Stimulated activated CD8-positive, alpha-beta memory T cell treated with anti-CD3 and anti-CD28 coated beads, Interleukin-4, amount 100 ng/mL, for 1 hour (primary cell): ENCODE results near the gene TBC1D30.
"Not testable (repeated sequence)": the region's sequence is repeated elsewhere in the genome, so short reads cannot be mapped to it uniquely, and the experiment has no call there.

ENCODE experiments used
- DNase-seq, 2 donors: peaks; one replicate each; pipeline ENCODE4 v3.0.0-alpha.2; 2020; ENCODE audit warnings: low read depth in 2 of 2, low spot score in 1 of 2

The TBC1D30 gene, protein sequence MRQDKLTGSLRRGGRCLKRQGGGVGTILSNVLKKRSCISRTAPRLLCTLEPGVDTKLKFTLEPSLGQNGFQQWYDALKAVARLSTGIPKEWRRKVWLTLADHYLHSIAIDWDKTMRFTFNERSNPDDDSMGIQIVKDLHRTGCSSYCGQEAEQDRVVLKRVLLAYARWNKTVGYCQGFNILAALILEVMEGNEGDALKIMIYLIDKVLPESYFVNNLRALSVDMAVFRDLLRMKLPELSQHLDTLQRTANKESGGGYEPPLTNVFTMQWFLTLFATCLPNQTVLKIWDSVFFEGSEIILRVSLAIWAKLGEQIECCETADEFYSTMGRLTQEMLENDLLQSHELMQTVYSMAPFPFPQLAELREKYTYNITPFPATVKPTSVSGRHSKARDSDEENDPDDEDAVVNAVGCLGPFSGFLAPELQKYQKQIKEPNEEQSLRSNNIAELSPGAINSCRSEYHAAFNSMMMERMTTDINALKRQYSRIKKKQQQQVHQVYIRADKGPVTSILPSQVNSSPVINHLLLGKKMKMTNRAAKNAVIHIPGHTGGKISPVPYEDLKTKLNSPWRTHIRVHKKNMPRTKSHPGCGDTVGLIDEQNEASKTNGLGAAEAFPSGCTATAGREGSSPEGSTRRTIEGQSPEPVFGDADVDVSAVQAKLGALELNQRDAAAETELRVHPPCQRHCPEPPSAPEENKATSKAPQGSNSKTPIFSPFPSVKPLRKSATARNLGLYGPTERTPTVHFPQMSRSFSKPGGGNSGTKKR

DNA sequence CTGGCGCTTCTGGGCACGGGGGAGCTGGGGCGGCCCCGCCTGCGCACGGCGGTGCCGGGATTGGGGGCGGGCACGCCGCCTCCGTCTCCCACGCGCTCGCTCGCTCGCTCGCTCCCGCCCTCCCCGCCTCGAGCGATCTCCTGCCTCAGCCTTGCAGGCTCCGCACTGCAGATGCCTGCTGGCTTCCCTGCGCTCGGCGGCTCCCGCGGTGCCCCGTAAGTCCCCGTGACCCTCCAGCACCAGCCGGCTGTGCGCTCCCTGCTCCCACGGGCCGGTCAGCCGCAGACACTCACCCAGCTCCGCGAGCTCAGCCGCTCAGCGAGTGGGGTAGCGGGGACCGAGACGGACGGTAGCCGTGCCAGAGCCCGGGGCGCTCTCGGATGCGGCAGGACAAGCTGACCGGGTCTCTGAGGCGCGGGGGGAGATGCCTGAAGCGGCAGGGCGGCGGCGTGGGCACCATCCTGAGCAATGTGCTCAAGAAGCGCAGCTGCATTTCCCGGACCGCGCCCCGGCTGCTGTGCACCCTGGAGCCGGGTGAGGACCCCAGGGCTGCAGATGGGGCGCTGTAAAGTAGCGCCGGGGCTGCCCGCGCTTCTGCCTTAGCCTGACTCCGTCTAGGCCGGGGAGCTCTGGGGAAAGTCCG is at the start of gene TBC1D30:
TBC1D30 (plus strand) TSS at position 148 of the 643 bp plus-strand sequence; CDS start at position 381, 233 bp downstream.
- no peak for DNase-seq

- not testable (repeated sequence) for DNase-seq
Observed at GRCh38 chr12:64775147-64775736, 49.2 kb upstream of the TBC1D30 start.

GRCh38 chr12:64779354-64779974 is 45.0 kb upstream of the TBC1D30 start:
- DNase-seq = no peak

DNA sequence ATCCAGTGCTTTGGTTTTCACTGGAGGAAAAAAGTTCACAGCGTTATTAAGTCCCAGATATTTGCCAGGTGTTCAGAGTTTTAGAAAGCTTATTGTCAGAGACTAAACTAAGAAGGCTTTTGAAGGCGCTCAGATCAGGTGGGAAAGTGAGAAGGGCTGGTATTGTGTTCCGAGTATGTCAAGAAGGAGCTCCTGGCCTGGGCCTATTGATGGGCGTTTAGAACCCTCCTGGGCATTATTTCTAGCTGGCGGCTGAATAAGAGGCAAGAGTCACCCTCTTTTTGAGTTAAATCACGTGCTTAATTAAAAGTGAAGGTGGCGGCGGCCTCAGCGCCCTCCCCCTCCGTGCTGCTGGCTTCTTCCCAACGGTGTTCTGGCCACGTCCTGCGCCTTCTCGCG is 44.3 kb upstream of the TBC1D30 start:
- DNase-seq = no peak

DNA sequence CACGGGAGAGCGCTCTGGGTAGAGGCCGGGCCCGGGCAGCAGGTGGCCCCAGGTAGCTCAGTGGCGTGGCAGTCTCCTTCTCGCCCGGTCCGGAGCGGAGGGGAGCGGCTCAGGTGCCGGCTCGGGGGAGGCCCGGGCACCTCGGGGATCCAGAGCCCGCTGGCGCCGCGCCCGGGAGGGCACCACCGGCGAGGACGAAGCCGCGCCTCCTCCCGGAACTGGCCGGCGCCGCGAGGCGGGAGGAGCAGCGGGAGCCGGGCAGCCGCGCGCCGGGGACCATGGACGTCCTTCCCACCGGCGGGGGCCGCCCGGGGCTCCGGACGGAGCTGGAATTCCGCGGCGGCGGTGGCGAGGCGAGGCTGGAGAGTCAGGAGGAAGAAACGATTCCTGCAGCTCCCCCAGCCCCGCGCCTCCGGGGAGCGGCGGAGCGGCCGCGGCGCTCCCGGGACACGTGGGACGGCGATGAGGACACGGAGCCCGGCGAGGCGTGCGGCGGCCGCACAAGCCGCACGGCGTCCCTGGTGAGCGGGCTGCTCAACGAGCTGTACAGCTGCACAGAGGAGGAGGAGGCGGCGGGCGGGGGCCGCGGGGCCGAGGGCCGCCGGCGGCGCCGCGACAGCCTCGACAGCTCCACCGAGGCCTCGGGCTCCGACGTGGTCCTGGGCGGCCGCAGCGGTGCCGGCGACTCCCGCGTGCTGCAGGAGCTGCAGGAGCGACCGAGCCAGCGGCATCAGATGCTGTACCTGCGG is 43.7 kb upstream of the TBC1D30 start:
- DNase-seq = no peak

DNA sequence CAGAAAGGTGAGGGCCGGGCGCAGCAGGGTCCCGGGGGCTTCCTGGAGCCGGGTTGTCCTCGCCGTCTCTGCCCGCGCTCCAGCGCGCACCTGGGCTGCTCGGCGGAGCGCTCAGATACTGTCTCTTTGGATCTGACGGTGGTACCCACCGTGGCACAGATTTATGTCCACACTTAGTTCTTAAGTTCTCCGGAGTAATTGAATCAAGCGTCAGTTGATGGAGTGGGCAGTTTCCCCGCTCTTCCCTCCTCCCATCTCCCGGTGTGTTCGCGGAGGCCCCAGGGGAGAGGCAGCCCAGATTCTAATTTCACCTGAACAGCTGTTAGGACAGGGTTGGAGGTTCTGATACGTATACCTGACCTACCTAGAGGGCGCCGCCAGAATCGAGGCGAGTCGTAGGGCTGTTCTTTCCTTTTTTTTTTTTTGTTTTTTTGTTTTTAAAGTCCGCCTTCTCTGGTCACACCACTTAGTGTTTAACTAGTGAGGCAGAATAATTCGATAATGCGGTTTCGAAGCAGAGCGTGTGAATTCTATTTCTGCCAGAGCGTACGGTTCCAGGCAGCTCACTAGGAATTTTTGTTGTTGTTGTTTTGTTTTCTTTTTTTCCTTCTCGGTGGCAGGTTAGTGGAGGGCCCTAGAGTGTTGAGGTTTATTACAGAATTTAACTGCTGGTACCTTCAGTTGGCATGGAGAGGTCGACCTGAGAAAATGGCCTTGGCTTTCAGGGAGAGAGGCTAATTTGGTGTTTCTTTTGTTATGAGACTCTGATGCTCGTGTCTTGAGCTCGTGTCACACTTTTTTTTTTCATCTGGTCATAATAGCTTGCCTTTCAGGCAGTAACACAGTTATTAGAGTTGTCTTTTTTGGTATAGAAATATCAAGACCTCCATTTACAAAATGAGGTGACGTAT is 42.9 kb upstream of the TBC1D30 start:
- no peak for DNase-seq

- no peak for DNase-seq
Observed at GRCh38 chr12:64782191-64782876, 42.1 kb upstream of the TBC1D30 start.

GRCh38 chr12:64785838-64786237 is 38.6 kb upstream of the TBC1D30 start:
- DNase-seq = no peak

DNA sequence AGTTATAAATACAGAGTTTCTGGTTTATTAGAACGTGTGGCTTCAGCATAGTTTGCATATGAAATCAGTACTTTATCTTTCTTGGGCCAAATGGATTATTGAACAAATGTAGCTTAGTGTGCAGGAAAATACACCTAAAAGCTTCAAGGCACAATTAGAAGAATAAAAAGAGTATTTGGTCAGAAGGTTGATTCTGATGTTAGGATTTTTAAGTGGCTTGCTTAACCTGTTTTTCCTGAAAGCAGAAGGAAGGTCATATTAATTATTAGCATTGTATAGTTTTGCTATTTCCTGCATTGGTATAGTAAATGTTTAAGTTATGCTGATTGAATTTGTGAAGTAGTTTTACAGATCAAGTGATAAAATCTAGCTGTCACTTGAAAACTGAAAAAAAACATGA is 34.3 kb upstream of the TBC1D30 start:
- DNase-seq = no peak

GRCh38 chr12:64791036-64791435 is 33.4 kb upstream of the TBC1D30 start:
- no peak for DNase-seq

GRCh38 chr12:64792128-64792527 is 32.3 kb upstream of the TBC1D30 start:
- DNase-seq = no peak

GRCh38 chr12:64793610-64794009 is 30.8 kb upstream of the TBC1D30 start:
- no peak for DNase-seq

GRCh38 chr12:64794305-64794704 is 30.1 kb upstream of the TBC1D30 start:
- DNase-seq = no peak

GRCh38 chr12:64796205-64796845 is 28.1 kb upstream of the TBC1D30 start:
- peak in 1 of 2 donors; percentile 30 for DNase-seq

DNA sequence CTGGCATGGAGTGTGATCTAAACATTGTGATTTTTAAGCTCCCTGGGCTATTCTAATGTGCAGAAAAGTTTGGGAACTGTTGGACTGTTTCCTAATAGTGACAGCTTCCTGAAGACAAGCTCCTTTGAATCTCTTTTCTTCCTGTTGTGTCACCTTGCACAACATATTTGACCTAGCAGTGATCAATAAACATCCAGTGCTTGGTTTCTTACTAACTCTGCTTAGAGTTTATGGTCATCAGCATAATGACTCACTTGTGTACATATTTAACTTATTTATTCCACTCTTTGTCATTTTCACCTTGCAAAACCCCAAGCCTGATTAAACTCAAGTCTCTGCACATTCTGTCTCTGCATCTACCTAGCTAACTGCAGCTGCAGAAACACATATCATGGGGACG is 27.3 kb upstream of the TBC1D30 start:
- no peak for DNase-seq

- no peak for DNase-seq
Observed at GRCh38 chr12:64798165-64798564, 26.3 kb upstream of the TBC1D30 start.

GRCh38 chr12:64800640-64801039 is 23.8 kb upstream of the TBC1D30 start:
- no peak for DNase-seq

GRCh38 chr12:64801381-64801780 is 23.1 kb upstream of the TBC1D30 start:
- DNase-seq = no peak
